ENCODE results near the gene MTHFD1L.

MTHFD1L gene

GRCh38 chr6:150883521-150883920 lies 18.0 kb downstream of the MTHFD1L start:
- H3K27me3 ChIP-seq (ENCODE audit: control insufficient read depth, low read length): no peaks in the 10 kb centered on the region
- no peak overlapping the region for H3K4me2 ChIP-seq (ENCODE audit: low read length)
- H3K9me2 ChIP-seq (replicated peaks; ENCODE audit: control insufficient read depth, low read length): no peaks in the 10 kb centered on the region
- H3K36me3 ChIP-seq (ENCODE audit: control insufficient read depth, low read length): peaks cover 90% of the 10 kb centered on the region
- H3K79me2 ChIP-seq (ENCODE audit: control insufficient read depth, low read length): peaks cover 38% of the 10 kb centered on the region
- no peak overlapping the region for H3K27ac ChIP-seq (ENCODE audit: low read depth, low read length)
- no peak overlapping the region for H3K4me3 ChIP-seq (ENCODE audit: low read length)
- H3K4me1 ChIP-seq (ENCODE audit: control insufficient read depth, low read length): peaks cover 18% of the 10 kb centered on the region
- 0 out of 2 replicates have a peak, but pooled peaks cover 4% of the 10 kb centered on the region for H4K20me1 ChIP-seq (ENCODE audit: control insufficient read depth, insufficient read depth, low read depth, low read length)
- H3F3A ChIP-seq (ENCODE audit: control insufficient read depth, insufficient read depth): 0 out of 2 replicates have a peak, but pooled peaks cover 2% of the 10 kb centered on the region
- TF ChIP-seq EZH2phosphoT487 (IDR thresholded peaks at IDR 0.05; ENCODE audit: borderline replicate concordance, low read length) (no peak), CTCF (IDR thresholded peaks at IDR 0.05; ENCODE audit: low read depth, low read length, poor library complexity, severe bottlenecking) (no peak)
- no peaks in the 10 kb centered on the region for H3K9me3 ChIP-seq (ENCODE audit: control insufficient read depth, insufficient read depth, low read length)

DNA sequence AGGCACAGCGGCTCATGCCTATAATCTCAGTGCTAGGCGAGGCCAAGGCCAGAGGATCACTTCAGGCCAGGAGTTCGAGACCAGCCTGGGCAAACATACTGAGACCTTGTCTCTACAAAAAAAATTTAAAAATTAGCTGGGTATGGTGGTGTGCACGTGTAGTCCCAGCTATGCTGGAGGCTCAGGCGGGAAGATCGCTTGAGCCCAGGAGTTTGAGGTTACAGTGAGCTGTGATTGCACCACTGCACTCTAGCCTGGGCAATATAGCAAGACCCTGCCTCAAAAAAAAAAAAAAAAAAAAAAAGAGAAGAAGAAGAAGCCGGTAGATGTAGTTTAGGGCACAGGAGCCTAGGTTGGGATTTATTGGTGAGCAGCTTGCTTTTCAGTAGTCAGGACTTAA lies 20.7 kb downstream of the MTHFD1L start:
- Histone ChIP-seq H3K36me3 (ENCODE audit: control insufficient read depth, low read length) (peaks cover 88% of the 10 kb centered on the region), H3F3A (ENCODE audit: control insufficient read depth, insufficient read depth) (peaks cover 8% of the 10 kb centered on the region; the same call in 1 of the 2 replicates)

GRCh38 chr6:150887978-150888563 lies 22.6 kb downstream of the MTHFD1L start:
- Histone ChIP-seq H3K4me3 (ENCODE audit: low read length) (peak overlapping the region; percentile 13; the same call in 1 of the 2 replicates), H3K27me3 (ENCODE audit: control insufficient read depth, low read length) (no peaks in the 10 kb centered on the region), H3K36me3 (ENCODE audit: control insufficient read depth, low read length) (peaks cover 86% of the 10 kb centered on the region), H3F3A (ENCODE audit: control insufficient read depth, insufficient read depth) (peaks cover 10% of the 10 kb centered on the region), H3K9me2 (replicated peaks; ENCODE audit: control insufficient read depth, low read length) (no peaks in the 10 kb centered on the region), H3K79me2 (ENCODE audit: control insufficient read depth, low read length) (peaks cover 7% of the 10 kb centered on the region; the same call in 1 of the 2 replicates), H3K9me3 (ENCODE audit: control insufficient read depth, insufficient read depth, low read length) (no peaks in the 10 kb centered on the region), H3K4me2 (ENCODE audit: low read length) (peak overlapping the region; percentile 43), H3K27ac (ENCODE audit: low read depth, low read length) (peak overlapping the region; percentile 43), H3K4me1 (ENCODE audit: control insufficient read depth, low read length) (peaks cover 22% of the 10 kb centered on the region), H4K20me1 (ENCODE audit: control insufficient read depth, insufficient read depth, low read depth, low read length) (no peaks in the 10 kb centered on the region)
- TF ChIP-seq EZH2phosphoT487 (IDR thresholded peaks at IDR 0.05; ENCODE audit: borderline replicate concordance, low read length) (no peak), CTCF (IDR thresholded peaks at IDR 0.05; ENCODE audit: low read depth, low read length, poor library complexity, severe bottlenecking) (no peak)

More for the DNA sequence above, 20.7 kb downstream of the MTHFD1L start:
- H3K27me3 ChIP-seq (ENCODE audit: control insufficient read depth, low read length): no peaks in the 10 kb centered on the region
- 0 out of 2 replicates have a peak, but pooled peaks cover 4% of the 10 kb centered on the region for H4K20me1 ChIP-seq (ENCODE audit: control insufficient read depth, insufficient read depth, low read depth, low read length)
- H3K79me2 ChIP-seq (ENCODE audit: control insufficient read depth, low read length): peaks cover 13% of the 10 kb centered on the region
- H3K9me2 ChIP-seq (replicated peaks; ENCODE audit: control insufficient read depth, low read length): no peaks in the 10 kb centered on the region
- H3K27ac ChIP-seq (ENCODE audit: low read depth, low read length): no peak overlapping the region
- peaks cover 19% of the 10 kb centered on the region for H3K4me1 ChIP-seq (ENCODE audit: control insufficient read depth, low read length)
- H3K9me3 ChIP-seq (ENCODE audit: control insufficient read depth, insufficient read depth, low read length): no peaks in the 10 kb centered on the region
- TF ChIP-seq EZH2phosphoT487 (IDR thresholded peaks at IDR 0.05; ENCODE audit: borderline replicate concordance, low read length): no peak
- no peak for TF ChIP-seq CTCF (IDR thresholded peaks at IDR 0.05; ENCODE audit: low read depth, low read length, poor library complexity, severe bottlenecking)
- no peak overlapping the region for H3K4me3 ChIP-seq (ENCODE audit: low read length)
- H3K4me2 ChIP-seq (ENCODE audit: low read length): no peak overlapping the region

Data from DOHH2 (cell line).